ENCODE measurements around the gene ZGLP1. TPM values are rescaled to one million over a fixed set of nuclear protein-coding genes. Genes with fewer than 3 reads are reported as not detected.
A peak's percentile ranks its signal among the peaks of the same experiment; 100 is the strongest.
"Not testable (repeated sequence)": the region's sequence is repeated elsewhere in the genome, so short reads cannot be mapped to it uniquely, and the experiment has no call there.

ZGLP1 gene
- total RNA-seq, 3 donors from 2014 or later (not counting 1 experiment from before 2014, with no cell fraction given) = 1.4 to 2.2 (median 1.9) TPM

DNA sequence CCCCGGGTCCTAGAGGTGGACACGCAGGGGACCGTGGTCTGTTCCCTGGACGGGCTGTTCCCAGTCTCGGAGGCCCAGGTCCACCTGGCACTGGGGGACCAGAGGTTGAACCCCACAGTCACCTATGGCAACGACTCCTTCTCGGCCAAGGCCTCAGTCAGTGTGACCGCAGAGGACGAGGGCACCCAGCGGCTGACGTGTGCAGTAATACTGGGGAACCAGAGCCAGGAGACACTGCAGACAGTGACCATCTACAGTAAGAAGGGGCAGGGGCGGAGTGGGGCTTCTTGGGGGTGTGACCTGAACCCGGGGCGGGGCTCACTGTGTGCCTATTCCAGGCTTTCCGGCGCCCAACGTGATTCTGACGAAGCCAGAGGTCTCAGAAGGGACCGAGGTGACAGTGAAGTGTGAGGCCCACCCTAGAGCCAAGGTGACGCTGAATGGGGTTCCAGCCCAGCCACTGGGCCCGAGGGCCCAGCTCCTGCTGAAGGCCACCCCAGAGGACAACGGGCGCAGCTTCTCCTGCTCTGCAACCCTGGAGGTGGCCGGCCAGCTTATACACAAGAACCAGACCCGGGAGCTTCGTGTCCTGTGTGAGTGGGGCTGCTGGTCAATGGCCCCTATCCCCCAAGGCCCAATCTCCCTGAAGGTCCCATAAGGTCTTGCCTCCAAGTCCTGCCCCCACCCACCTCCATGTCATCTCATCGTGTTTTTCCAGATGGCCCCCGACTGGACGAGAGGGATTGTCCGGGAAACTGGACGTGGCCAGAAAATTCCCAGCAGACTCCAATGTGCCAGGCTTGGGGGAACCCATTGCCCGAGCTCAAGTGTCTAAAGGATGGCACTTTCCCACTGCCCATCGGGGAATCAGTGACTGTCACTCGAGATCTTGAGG lies 25.3 kb downstream of the ZGLP1 start:
- Mint-ChIP-seq H3K9me3 (no peaks in the 10 kb centered on the region), H3K36me3 (peaks cover 10% of the 10 kb centered on the region), H3K4me3 (no peak overlapping the region), H3K27me3 (ENCODE audit: low read depth in 2 of 2) (peaks cover 0 to 13% of the 10 kb centered on the region in 2 donors), H3K27ac (peak overlapping the region in 1 of 2 donors; percentile 41), H3K4me1 (peaks cover 30 to 39% of the 10 kb centered on the region in 2 donors)
- Histone ChIP-seq H3K27ac (ENCODE audit: low read length) (no peak overlapping the region), H3K4me1 (ENCODE audit: control insufficient read depth, insufficient read depth, low read length) (peaks cover 55% of the 10 kb centered on the region), H3K4me3 (ENCODE audit: low read length) (no peak overlapping the region), H3K27me3 (ENCODE audit: control insufficient read depth, insufficient read depth, low read length) (peaks cover 20% of the 10 kb centered on the region), H3K9me3 (ENCODE audit: control insufficient read depth, insufficient read depth, low read length) (no peaks in the 10 kb centered on the region), H3K36me3 (ENCODE audit: control insufficient read depth, insufficient read depth, low read length) (peaks cover 31% of the 10 kb centered on the region)
- intact Hi-C loops (cut with micrococcal nuclease) = no loop called here
- ATAC-seq (no peak), DNase-seq (no peak)
- TF ChIP-seq, protein P1, sequence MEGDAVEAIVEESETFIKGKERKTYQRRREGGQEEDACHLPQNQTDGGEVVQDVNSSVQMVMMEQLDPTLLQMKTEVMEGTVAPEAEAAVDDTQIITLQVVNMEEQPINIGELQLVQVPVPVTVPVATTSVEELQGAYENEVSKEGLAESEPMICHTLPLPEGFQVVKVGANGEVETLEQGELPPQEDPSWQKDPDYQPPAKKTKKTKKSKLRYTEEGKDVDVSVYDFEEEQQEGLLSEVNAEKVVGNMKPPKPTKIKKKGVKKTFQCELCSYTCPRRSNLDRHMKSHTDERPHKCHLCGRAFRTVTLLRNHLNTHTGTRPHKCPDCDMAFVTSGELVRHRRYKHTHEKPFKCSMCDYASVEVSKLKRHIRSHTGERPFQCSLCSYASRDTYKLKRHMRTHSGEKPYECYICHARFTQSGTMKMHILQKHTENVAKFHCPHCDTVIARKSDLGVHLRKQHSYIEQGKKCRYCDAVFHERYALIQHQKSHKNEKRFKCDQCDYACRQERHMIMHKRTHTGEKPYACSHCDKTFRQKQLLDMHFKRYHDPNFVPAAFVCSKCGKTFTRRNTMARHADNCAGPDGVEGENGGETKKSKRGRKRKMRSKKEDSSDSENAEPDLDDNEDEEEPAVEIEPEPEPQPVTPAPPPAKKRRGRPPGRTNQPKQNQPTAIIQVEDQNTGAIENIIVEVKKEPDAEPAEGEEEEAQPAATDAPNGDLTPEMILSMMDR (IDR thresholded peaks at IDR 0.05) = no peak
- WGBS (ENCODE audit: insufficient coverage) = 97% methylated on average over 34 of the region's 34 CpGs

- no peaks in the 10 kb centered on the region for H3K9me3 Mint-ChIP-seq
- intact Hi-C loops (cut with micrococcal nuclease) = no loop called here
- peak overlapping the region in 1 of 2 donors; percentile 41 for H3K27ac Mint-ChIP-seq
- no peak for ATAC-seq
- peaks cover 10% of the 10 kb centered on the region for H3K36me3 Mint-ChIP-seq
- TF ChIP-seq, protein P1 (IDR thresholded peaks at IDR 0.05) = no peak
- H3K4me1 ChIP-seq (ENCODE audit: control insufficient read depth, insufficient read depth, low read length) = peaks cover 53% of the 10 kb centered on the region
- H3K4me1 Mint-ChIP-seq = peaks cover 37% of the 10 kb centered on the region in 2 donors
- DNase-seq = no peak
- H3K27me3 Mint-ChIP-seq (ENCODE audit: low read depth in 2 of 2) = peaks cover 0 to 8% of the 10 kb centered on the region in 2 donors
- H3K27ac ChIP-seq (ENCODE audit: low read length) = no peak overlapping the region
- 92% methylated on average over 21 of the region's 23 CpGs for WGBS (ENCODE audit: insufficient coverage)
- H3K4me3 ChIP-seq (ENCODE audit: low read length) = no peak overlapping the region
- H3K27me3 ChIP-seq (ENCODE audit: control insufficient read depth, insufficient read depth, low read length) = peaks cover 14% of the 10 kb centered on the region
- H3K9me3 ChIP-seq (ENCODE audit: control insufficient read depth, insufficient read depth, low read length) = no peaks in the 10 kb centered on the region
- H3K4me3 Mint-ChIP-seq = no peak overlapping the region
- peaks cover 31% of the 10 kb centered on the region for H3K36me3 ChIP-seq (ENCODE audit: control insufficient read depth, insufficient read depth, low read length)
Observed at GRCh38 chr19:10283301-10284064, 26.1 kb downstream of the ZGLP1 start.

GRCh38 chr19:10282043-10282442 lies 27.6 kb downstream of the ZGLP1 start:
- H3K27ac Mint-ChIP-seq; H3K27me3 ChIP-seq (ENCODE audit: control insufficient read depth, insufficient read depth, low read length); H3K27ac ChIP-seq (ENCODE audit: low read length); DNase-seq; H3K9me3 ChIP-seq (ENCODE audit: control insufficient read depth, insufficient read depth, low read length); ATAC-seq; H3K4me3 ChIP-seq (ENCODE audit: low read length); H3K27me3 Mint-ChIP-seq (ENCODE audit: low read depth in 2 of 2); H3K9me3 Mint-ChIP-seq; H3K36me3 Mint-ChIP-seq; intact Hi-C loops (cut with micrococcal nuclease): not testable (repeated sequence)
- peaks cover 26 to 28% of the 10 kb centered on the region in 2 donors for H3K4me1 Mint-ChIP-seq
- 98% methylated on average over 5 of the region's 5 CpGs for WGBS (ENCODE audit: insufficient coverage)
- Histone ChIP-seq H3K36me3 (ENCODE audit: control insufficient read depth, insufficient read depth, low read length) (peaks cover 38% of the 10 kb centered on the region), H3K4me1 (ENCODE audit: control insufficient read depth, insufficient read depth, low read length) (peaks cover 42% of the 10 kb centered on the region)
- H3K4me3 Mint-ChIP-seq = peak overlapping the region; percentile 37

Data from natural killer cell (primary cell).